H1 (cell line): ENCODE results near the gene CYLD. TPM values are rescaled to one million over a fixed set of nuclear protein-coding genes. Genes with fewer than 3 reads are reported as not detected.

Source experiments
- CTCF ChIA-PET: fragments of 300-600 bp; sonication (Branson Sonifier 250); formaldehyde crosslinking; loops from one replicate; lab custom pipeline; 2021; ENCODE audit not compliant: partially characterized antibody; lab: Charles Lee
- POLR2A ChIA-PET: fragments of 300-600 bp; sonication (Branson Sonifier 250); formaldehyde crosslinking; loops from one replicate; lab custom pipeline; 2021; ENCODE audit warnings: inconsistent platforms; ENCODE audit not compliant: partially characterized antibody; lab: Charles Lee
- DNase-seq, 2 experiments: peaks; one replicate each; pipeline versions ENCODE4 v3.0.0 to v3.0.0-alpha.2; 2010 to 2022; ENCODE audit warnings: low spot score in 2 of 2, low read depth in 1 of 2, mixed read lengths in 1 of 2
- FAIRE-seq: peaks from 2 replicates; lab custom pipeline; 2011; peaks lifted over from hg19 to GRCh38; lab: Jason Lieb, UNC
- H2AFZ ChIP-seq: 2 replicates; pipeline ENCODE4 v1.8.1; 2012; ENCODE audit warnings: low read length, inconsistent platforms
- H2AK5ac ChIP-seq: 2 replicates; pipeline ENCODE4 v1.6.1; 2013; ENCODE audit warnings: low read depth, low read length
- H2BK120ac ChIP-seq: replicated peaks from 2 replicates; pipeline ENCODE3; 2013; ENCODE audit warnings: low read depth, low read length, inconsistent platforms
- H2BK12ac ChIP-seq: 2 replicates; pipeline ENCODE4 v1.6.1; 2013; ENCODE audit warnings: low read depth, low read length
- H2BK15ac ChIP-seq: 2 replicates; pipeline ENCODE4 v1.6.1; 2013; ENCODE audit warnings: low read length
- H2BK20ac ChIP-seq: 2 replicates; pipeline ENCODE4 v1.6.1; 2013; ENCODE audit warnings: low read length
- H2BK5ac ChIP-seq: 2 replicates; pipeline ENCODE4 v1.6.1; 2013; ENCODE audit warnings: low read depth, low read length
- H3K14ac ChIP-seq: 2 replicates; pipeline ENCODE4 v1.6.1; 2013; ENCODE audit warnings: inconsistent platforms; ENCODE audit not compliant: insufficient read length
- H3K18ac ChIP-seq: 2 replicates; pipeline ENCODE4 v1.6.1; 2013; ENCODE audit warnings: low read length; ENCODE audit errors: extremely low read depth
- H3K23ac ChIP-seq: 2 replicates; pipeline ENCODE4 v1.6.1; 2013; ENCODE audit warnings: inconsistent platforms; ENCODE audit not compliant: insufficient read length
- H3K23me2 ChIP-seq: 2 replicates; pipeline ENCODE4 v1.6.1; 2013; ENCODE audit warnings: low read depth, low read length
- H3K27ac ChIP-seq: 2 replicates; pipeline ENCODE4 v1.6.1; 2011; ENCODE audit warnings: low read depth, low read length, inconsistent platforms
- H3K27me3 ChIP-seq, 4 experiments: replicated peaks in 1 of 4; 1 replicate in 1 of 4; 2 replicates in 3 of 4; pipeline versions ENCODE4 v1.6.1 to v1.8.1; 2011 to 2013; ENCODE audit warnings: low read length in 3 of 4, mild to moderate bottlenecking in 3 of 4, inconsistent platforms in 2 of 4, mixed read lengths in 2 of 4, moderate library complexity in 1 of 4; ENCODE audit not compliant: control insufficient read depth in 3 of 4, insufficient read depth in 3 of 4; ENCODE audit errors: extremely low read depth in 1 of 4
- H3K36me3 ChIP-seq, 4 experiments: 2 replicates each; pipeline versions ENCODE4 v1.6.1 to v1.8.1; 2011 to 2013; ENCODE audit warnings: mild to moderate bottlenecking in 4 of 4, low read length in 3 of 4, moderate library complexity in 2 of 4, control low read depth in 1 of 4, inconsistent platforms in 1 of 4; ENCODE audit not compliant: insufficient read depth in 4 of 4, control insufficient read depth in 2 of 4
- H3K4ac ChIP-seq: replicated peaks from 2 replicates; pipeline ENCODE3; 2013; ENCODE audit warnings: low read length, low read depth, mixed read lengths, inconsistent platforms; ENCODE audit not compliant: insufficient read length
- H3K4me1 ChIP-seq, 4 experiments: replicated peaks in 1 of 4; 1 replicate in 1 of 4; 2 replicates in 3 of 4; pipeline versions ENCODE4 v1.6.1 to v1.8.1; 2011 to 2013; ENCODE audit warnings: low read length in 3 of 4, inconsistent platforms in 2 of 4, mixed read lengths in 1 of 4; ENCODE audit not compliant: insufficient read depth in 4 of 4, control insufficient read depth in 3 of 4
- H3K4me2 ChIP-seq, 2 experiments: 2 replicates each; pipeline versions ENCODE4 v1.6.1 to v1.8.1; 2011 to 2013; ENCODE audit warnings: low read depth in 2 of 2, low read length in 2 of 2, control low read depth in 1 of 2, inconsistent platforms in 1 of 2, mild to moderate bottlenecking in 1 of 2; ENCODE audit not compliant: insufficient read depth in 1 of 2
- H3K4me3 ChIP-seq, 4 experiments: fragments of 200-600, 300-600 bp in 1 of 4; sonication (generic), shearing (Covaris generic), sonication (Bioruptor Twin) in 1 of 4; 2 replicates each; pipeline versions ENCODE4 v1.5.1 to v1.8.1; 2011 to 2016; ENCODE audit warnings: low read length in 4 of 4, low read depth in 3 of 4, control low read depth in 2 of 4, inconsistent platforms in 2 of 4, mild to moderate bottlenecking in 2 of 4, mixed read lengths in 1 of 4, moderate library complexity in 1 of 4; ENCODE audit not compliant: insufficient read depth in 2 of 4; ENCODE audit errors: extremely low read depth in 1 of 4
- H3K56ac ChIP-seq: replicated peaks from 2 replicates; pipeline ENCODE3; 2013; ENCODE audit warnings: low read depth, mild to moderate bottlenecking, mixed read lengths, low read length, inconsistent platforms; ENCODE audit not compliant: insufficient read length
- H3K79me1 ChIP-seq: 2 replicates; pipeline ENCODE4 v1.6.1; 2013; ENCODE audit warnings: low read depth, low read length, control low read depth
- H3K79me2 ChIP-seq, 2 experiments: 2 replicates each; pipeline versions ENCODE4 v1.6.1 to v1.8.1; 2012 to 2013; ENCODE audit warnings: low read length in 2 of 2, mild to moderate bottlenecking in 2 of 2, inconsistent platforms in 1 of 2; ENCODE audit not compliant: insufficient read depth in 2 of 2, control insufficient read depth in 1 of 2
- H3K9ac ChIP-seq, 4 experiments: replicated peaks in 1 of 4; 1 replicate in 1 of 4; 2 replicates in 3 of 4; pipeline versions ENCODE4 v1.6.1 to v1.8.1; 2011 to 2013; ENCODE audit warnings: low read depth in 3 of 4, low read length in 3 of 4, control low read depth in 2 of 4, mild to moderate bottlenecking in 2 of 4, moderate library complexity in 2 of 4, inconsistent platforms in 1 of 4; ENCODE audit errors: extremely low read depth in 1 of 4
- H3K9me3 ChIP-seq, 2 experiments: 2 replicates each; pipeline versions ENCODE4 v1.6.1 to v1.8.1; 2012 to 2013; ENCODE audit warnings: mild to moderate bottlenecking in 2 of 2, moderate library complexity in 2 of 2, control low read depth in 1 of 2, inconsistent platforms in 1 of 2, low read depth in 1 of 2, low read length in 1 of 2, mixed read lengths in 1 of 2; ENCODE audit not compliant: insufficient read depth in 2 of 2
- H4K20me1 ChIP-seq, 2 experiments: replicated peaks in 1 of 2; 2 replicates each; pipeline versions ENCODE3 to v1.8.1; 2011 to 2013; ENCODE audit warnings: inconsistent platforms in 2 of 2, low read length in 2 of 2, mild to moderate bottlenecking in 1 of 2; ENCODE audit not compliant: insufficient read depth in 2 of 2, control insufficient read depth in 1 of 2
- H4K5ac ChIP-seq: 2 replicates; pipeline ENCODE4 v1.6.1; 2013; ENCODE audit warnings: low read length, low read depth, mixed read lengths, inconsistent platforms; ENCODE audit not compliant: insufficient read length
- H4K8ac ChIP-seq: 2 replicates; pipeline ENCODE4 v1.8.0; 2013; ENCODE audit warnings: mild to moderate bottlenecking, moderate library complexity, low read length, inconsistent platforms; ENCODE audit not compliant: insufficient read depth; ENCODE audit errors: extremely low read depth
- H4K91ac ChIP-seq: replicated peaks from 2 replicates; pipeline ENCODE3; 2013; ENCODE audit warnings: low read length, mixed read lengths, inconsistent platforms; ENCODE audit not compliant: insufficient read length
- RAD21 ChIP-seq, 2 experiments: IDR thresholded peaks in 1 of 2; conservative IDR thresholded peaks in 1 of 2; 2 replicates each; pipeline ENCODE4 v1.6.1; 2011; ENCODE audit warnings: low read depth in 2 of 2, low read length in 2 of 2, improper control_type of control experiment in 1 of 2, inconsistent platforms in 1 of 2, mild to moderate bottlenecking in 1 of 2, moderate library complexity in 1 of 2
- WGBS, 2 experiments: shearing (Covaris generic) in 1 of 2; methylation state at CpG; one replicate each; pipeline versions ENCODE4 v1.1.6 to v1.1.7; 2013 to 2015; ENCODE audit warnings: low lambda C conversion rate in 2 of 2, mixed read lengths in 2 of 2, inconsistent platforms in 1 of 2, low coverage in 1 of 2, missing lambda C conversion rate in 1 of 2; ENCODE audit not compliant: insufficient replicate concordance in 2 of 2, insufficient coverage in 1 of 2, insufficient read length in 1 of 2; ENCODE audit errors: extremely low coverage in 1 of 2, missing lambda C conversion rate in 1 of 2; 5-methylcytosine and 5-hydroxymethylcytosine counted together
- polyA plus RNA-seq, 7 experiments: library from polyadenylated mRNA; depleted of rRNA in 3 of 7; stranded (reverse) in 5 of 7; unstranded in 2 of 7; fragments of >200 nt in 5 of 7; fragments of 200-250 nt in 2 of 7; gene quantifications; 1 replicate in 5 of 7; 2 replicates in 1 of 7; 4 replicates in 1 of 7; pipeline versions ENCODE4 v1.2.1 to v1.2.3, GENCODE V29; 2011 to 2013; ENCODE audit warnings: missing spikeins in 2 of 7, mixed read lengths in 2 of 7
- total RNA-seq: library from RNA; stranded (reverse); fragmentation: NEBNext Ultra II Directional; extraction: Animal tissue kit (Norgen Biotek cat#: 25700); gene quantifications from 2 replicates; pipeline ENCODE4 v1.2.1, GENCODE V29; 2021

Gene CYLD
- total and polyA plus RNA-seq, 2 of the 8 experiments (the other 6 are each of a cell fraction or from before 2014, with no cell fraction given), result 3.7 to 18.8 TPM

DNA sequence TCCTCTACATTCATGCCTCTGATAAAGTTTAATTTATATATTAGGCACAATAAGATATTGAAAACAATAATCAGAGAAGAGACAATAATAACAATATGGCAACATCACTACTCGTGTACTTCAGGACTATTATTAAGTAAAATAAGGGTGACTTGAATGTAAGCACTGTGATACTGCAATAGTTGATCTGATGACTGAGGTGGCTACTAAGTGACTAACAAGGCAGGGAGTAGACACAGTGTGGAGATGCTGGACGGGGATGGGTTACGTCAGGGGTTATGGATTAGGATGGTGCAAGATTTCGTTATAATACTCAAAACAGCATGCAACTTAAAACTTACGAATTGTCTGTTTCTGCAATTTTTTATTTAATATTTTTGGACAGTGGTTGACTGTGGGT is 32.5 kb downstream of the CYLD start:
- H3K23me2 ChIP-seq, result no peaks in the 10 kb centered on the region
- no peak overlapping the region for H2BK5ac ChIP-seq
- no peak overlapping the region for H3K14ac ChIP-seq
- H2BK20ac ChIP-seq, result no peak overlapping the region
- H3K27ac ChIP-seq, result no peak overlapping the region
- no peaks in the 10 kb centered on the region for H3K9me3 ChIP-seq
- H3K79me2 ChIP-seq, result no peaks in the 10 kb centered on the region
- FAIRE-seq, result no peak
- no peaks in the 10 kb centered on the region for H4K20me1 ChIP-seq
- WGBS, 2 experiments, result 91% methylated on average over 5 of the region's 5 CpGs; no CpG with 5 or more reads in 1 of the 2 experiments
- TF ChIP-seq RAD21 (IDR thresholded peaks at IDR 0.05 in 1 of 2, conservative IDR thresholded peaks at IDR 0.05 in 1 of 2; ENCODE audit: low read depth in 2 of 2, low read length in 2 of 2), result no peak
- TF ChIP-seq, all 59 proteins: peak for 0
- no peak overlapping the region for H4K8ac ChIP-seq
- H4K91ac ChIP-seq, result no peak overlapping the region
- no peak overlapping the region for H2BK12ac ChIP-seq
- ChIA-PET POLR2A (no interaction called here), CTCF (no interaction called here)
- no peak overlapping the region for H2AFZ ChIP-seq
- no peak overlapping the region for H4K5ac ChIP-seq
- H2BK120ac ChIP-seq, result no peak overlapping the region
- no peak overlapping the region for H3K4me3 ChIP-seq
- no peak overlapping the region for H3K56ac ChIP-seq
- no peaks in the 10 kb centered on the region for H3K79me1 ChIP-seq
- H2BK15ac ChIP-seq, result no peak overlapping the region
- no peak overlapping the region for H3K4me2 ChIP-seq
- no peak overlapping the region for H3K4ac ChIP-seq
- H3K9ac ChIP-seq, result no peak overlapping the region
- no peak for DNase-seq
- H3K36me3 ChIP-seq, result no peaks in the 10 kb centered on the region
- no peaks in the 10 kb centered on the region for H3K4me1 ChIP-seq
- H3K18ac ChIP-seq, result no peak overlapping the region
- no peak overlapping the region for H3K23ac ChIP-seq
- H3K27me3 ChIP-seq, result no peaks in the 10 kb centered on the region
- no peak overlapping the region for H2AK5ac ChIP-seq
